Fibroblast of mammary gland (primary cell): ENCODE results near the gene CDH23.

ENCODE experiments used
- DNase-seq: peaks from one replicate; pipeline ENCODE4 v3.0.0-alpha.2; 2010; ENCODE audit warnings: low read depth
- H3K4me3 ChIP-seq: 2 replicates; pipeline ENCODE4 v1.5.1; 2011; ENCODE audit warnings: low read depth, mild to moderate bottlenecking, low read length, moderate library complexity; ENCODE audit not compliant: control insufficient read depth
- TF ChIP-seq, protein P1 (sequence below): conservative IDR thresholded peaks from 2 replicates; pipeline ENCODE4 v1.5.1; 2011; ENCODE audit warnings: low read depth, low read length, inconsistent platforms; ENCODE audit not compliant: control insufficient read depth, insufficient read depth

Gene CDH23

DNA sequence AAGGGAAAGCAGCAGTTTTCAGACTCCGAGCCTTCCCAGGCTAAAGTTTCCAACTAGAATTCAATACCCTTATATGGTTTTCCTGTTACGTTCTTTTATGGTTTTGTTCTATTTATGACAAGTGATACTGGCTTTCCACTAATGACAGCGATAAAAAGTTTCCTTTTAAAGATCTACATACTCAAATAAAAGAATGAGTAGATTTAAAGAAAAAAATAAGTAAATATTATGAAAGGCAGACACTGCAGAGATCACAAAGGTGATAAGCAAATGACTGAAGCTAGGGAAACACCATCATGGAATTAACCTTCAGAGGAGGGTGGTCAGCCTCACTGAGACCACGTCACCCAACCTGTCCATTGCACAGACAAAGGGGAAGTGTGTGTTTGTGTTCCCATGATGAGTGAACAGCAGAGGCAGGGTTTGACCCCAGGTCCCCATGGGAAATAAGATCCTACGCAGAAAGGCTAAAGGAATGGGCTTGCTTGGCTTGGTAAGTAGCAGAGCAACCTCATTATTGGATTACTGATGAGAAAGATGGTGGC, 372.6 kb downstream of the CDH23 start:
- peak; percentile 38 for DNase-seq
- no peak overlapping the region for H3K4me3 ChIP-seq
- TF ChIP-seq, protein P1, sequence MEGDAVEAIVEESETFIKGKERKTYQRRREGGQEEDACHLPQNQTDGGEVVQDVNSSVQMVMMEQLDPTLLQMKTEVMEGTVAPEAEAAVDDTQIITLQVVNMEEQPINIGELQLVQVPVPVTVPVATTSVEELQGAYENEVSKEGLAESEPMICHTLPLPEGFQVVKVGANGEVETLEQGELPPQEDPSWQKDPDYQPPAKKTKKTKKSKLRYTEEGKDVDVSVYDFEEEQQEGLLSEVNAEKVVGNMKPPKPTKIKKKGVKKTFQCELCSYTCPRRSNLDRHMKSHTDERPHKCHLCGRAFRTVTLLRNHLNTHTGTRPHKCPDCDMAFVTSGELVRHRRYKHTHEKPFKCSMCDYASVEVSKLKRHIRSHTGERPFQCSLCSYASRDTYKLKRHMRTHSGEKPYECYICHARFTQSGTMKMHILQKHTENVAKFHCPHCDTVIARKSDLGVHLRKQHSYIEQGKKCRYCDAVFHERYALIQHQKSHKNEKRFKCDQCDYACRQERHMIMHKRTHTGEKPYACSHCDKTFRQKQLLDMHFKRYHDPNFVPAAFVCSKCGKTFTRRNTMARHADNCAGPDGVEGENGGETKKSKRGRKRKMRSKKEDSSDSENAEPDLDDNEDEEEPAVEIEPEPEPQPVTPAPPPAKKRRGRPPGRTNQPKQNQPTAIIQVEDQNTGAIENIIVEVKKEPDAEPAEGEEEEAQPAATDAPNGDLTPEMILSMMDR, result no peak

DNA sequence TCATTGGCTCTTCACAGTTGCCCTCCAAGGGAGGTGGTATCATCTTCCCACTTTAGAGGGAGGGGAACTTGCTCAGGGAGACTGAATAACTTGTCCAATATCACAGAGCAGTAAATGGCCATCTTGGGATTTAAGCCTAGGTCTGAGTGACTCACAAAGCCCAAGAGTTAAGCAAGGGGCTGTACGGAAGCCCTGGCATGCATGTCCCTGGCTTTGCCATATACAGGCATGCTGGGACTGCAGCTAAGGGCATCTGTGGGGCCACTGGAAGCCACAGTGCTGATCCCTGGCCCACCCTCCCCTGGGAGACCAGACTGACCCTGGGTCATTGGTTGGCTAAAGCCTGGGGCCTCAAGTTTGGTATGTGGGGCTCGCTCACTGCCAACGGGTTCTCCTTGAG, 373.5 kb downstream of the CDH23 start:
- TF ChIP-seq, protein P1, result no peak
- no peak overlapping the region for H3K4me3 ChIP-seq
- DNase-seq, result peak; percentile 63

DNA sequence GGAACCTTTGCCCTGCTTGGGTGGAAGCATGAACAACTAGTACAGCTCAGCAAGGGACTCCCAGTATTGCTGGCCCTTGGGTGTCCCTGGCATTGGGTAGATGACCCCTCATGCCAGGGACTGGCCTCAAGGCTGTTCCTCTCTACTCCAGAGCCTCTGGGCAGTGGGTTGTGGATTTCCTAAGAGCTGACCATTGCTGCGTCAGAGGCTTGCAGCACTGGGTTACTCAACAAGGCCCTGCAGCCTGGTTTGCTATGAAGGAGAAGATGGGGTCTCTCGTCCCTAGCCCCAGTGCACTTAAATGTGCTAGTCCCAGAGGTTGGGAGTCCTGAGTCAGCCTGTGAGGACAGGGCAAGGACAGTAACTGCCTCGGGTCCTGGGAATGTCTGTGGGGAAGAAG, 374.1 kb downstream of the CDH23 start:
- no peak overlapping the region for H3K4me3 ChIP-seq
- peak; percentile 49 for DNase-seq
- TF ChIP-seq, protein P1, result no peak

DNA sequence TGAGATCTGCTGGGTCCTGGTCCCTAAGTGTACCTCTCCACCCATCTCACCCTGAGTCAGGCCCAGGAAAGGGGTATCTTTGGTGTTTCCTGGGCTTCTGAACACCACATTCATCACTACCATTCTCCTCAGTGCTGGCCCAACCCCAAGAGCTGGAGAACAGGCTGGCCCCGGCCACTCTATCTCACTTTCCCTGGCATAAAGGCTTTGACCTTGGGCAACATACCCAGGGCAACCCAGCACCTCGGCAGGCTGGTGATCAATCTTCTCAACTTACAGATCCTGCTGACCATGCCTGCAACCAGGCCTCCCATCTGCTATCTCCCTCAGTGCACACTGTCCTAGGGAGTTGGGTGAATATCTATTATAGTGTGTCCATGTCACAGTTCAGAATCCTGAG, 374.5 kb downstream of the CDH23 start:
- no peak overlapping the region for H3K4me3 ChIP-seq
- TF ChIP-seq, protein P1, result no peak
- no peak for DNase-seq

DNA sequence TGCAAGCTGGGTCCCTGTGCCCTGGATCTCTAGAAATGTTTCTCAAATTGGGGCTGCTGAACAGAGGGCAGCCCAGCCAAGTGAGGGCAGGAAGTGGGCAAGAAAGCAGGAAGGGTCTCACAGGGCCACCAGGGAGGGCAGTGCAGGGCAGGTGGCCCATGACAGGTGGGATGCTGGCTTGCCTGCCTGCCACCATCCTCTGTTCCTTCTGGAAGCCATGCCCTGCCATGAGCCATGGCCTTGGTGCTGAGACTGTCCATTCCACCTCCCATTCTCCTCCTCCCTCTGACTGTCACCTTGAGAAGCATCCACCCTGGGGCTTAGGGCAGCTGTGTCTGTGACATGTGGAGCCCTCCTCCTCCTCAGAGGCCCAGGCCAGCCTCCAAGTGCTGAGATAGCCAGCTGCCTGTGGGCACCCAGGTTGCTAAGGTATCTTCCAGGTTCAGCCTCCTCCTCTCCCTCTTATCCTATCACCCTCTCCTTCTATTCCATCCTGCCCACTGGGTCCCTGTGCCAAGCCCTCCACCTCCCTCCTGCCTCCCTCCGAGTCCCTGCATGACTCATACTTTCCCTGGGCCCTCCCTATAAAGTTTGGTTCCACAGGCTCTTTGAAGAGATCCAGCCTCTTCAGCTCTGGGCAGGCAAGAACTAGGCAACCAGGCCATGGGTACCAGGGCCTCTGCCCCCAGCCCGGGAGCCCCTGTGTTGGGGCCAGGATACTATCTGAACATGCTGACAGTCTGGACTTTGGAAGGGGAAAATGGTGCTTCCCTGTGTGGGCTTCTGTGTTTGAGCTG, 375.3 kb downstream of the CDH23 start:
- DNase-seq, result peak; percentile 65
- H3K4me3 ChIP-seq, result no peak overlapping the region
- TF ChIP-seq, protein P1, result no peak

DNA sequence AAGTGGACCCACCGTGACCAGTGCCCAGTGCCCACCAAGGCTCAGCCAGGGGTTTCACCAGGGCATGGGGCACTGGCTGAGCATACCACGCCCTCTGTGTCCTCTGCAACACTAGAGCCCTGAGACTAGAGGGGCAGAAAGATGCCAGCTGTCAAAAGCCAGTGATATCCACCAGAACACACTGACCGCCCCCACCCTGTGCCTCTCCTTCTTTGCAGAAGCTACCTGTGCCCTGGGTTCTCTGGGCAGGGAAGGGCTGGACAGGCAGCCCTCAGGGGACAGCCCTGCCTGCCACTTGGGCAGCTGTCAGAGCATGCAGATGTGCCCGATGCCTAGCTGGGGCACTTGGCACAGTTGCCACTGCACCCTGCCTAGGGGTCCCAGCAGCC, 376.1 kb downstream of the CDH23 start:
- TF ChIP-seq, protein P1, result no peak
- peak overlapping the region; percentile 51 for H3K4me3 ChIP-seq
- DNase-seq, result no peak
